ENCODE measurements around the gene TIMM10B.

DNA sequence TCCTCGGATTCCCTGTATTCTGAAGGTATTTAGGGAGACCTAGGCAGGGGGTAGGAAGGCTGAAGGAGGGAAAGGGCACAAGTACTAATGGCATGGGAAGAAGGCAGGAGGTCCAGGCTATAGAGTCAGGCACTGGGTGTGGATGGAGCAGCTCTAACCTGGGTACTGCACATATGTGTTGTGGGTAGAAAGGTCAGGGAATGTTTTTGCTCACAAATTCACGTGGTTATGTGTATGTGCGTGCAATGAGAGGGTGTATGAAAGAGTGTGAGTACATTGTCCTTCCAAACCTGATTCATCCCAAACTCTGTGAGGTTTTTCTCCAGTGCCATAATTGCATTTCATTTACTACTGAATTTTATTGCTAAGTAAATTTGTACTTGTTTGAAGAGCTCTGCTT, 39.0 kb downstream of the TIMM10B start:
- TF ChIP-seq, protein P1, sequence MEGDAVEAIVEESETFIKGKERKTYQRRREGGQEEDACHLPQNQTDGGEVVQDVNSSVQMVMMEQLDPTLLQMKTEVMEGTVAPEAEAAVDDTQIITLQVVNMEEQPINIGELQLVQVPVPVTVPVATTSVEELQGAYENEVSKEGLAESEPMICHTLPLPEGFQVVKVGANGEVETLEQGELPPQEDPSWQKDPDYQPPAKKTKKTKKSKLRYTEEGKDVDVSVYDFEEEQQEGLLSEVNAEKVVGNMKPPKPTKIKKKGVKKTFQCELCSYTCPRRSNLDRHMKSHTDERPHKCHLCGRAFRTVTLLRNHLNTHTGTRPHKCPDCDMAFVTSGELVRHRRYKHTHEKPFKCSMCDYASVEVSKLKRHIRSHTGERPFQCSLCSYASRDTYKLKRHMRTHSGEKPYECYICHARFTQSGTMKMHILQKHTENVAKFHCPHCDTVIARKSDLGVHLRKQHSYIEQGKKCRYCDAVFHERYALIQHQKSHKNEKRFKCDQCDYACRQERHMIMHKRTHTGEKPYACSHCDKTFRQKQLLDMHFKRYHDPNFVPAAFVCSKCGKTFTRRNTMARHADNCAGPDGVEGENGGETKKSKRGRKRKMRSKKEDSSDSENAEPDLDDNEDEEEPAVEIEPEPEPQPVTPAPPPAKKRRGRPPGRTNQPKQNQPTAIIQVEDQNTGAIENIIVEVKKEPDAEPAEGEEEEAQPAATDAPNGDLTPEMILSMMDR (IDR thresholded peaks at IDR 0.05; ENCODE audit: poor library complexity): no peak
- no peak for TF ChIP-seq EZH2 (IDR thresholded peaks at IDR 0.05; ENCODE audit: borderline replicate concordance)

Measured in hepatocyte (in vitro differentiated cells).